HG03135 (cell line): ENCODE data around the gene MED25.

Experiments
- ATAC-seq: cut with Tn5 transposase; IDR thresholded peaks from one replicate; pipeline ENCODE4 v1.9.1; 2021; ENCODE audit warnings: mild to moderate bottlenecking, moderate library complexity; ENCODE audit not compliant: unreplicated experiment

The MED25 gene

GRCh38 chr19:49881672-49882394, 63.7 kb downstream of the MED25 start:
- ATAC-seq = no peak

- no peak for ATAC-seq
These were observed 64.6 kb downstream of the MED25 start for GRCh38 chr19:49882643-49883042.

GRCh38 chr19:49883094-49883493, 65.0 kb downstream of the MED25 start:
- ATAC-seq = no peak

- ATAC-seq = no peak
These were observed 66.0 kb downstream of the MED25 start for GRCh38 chr19:49884109-49884508.

- ATAC-seq = no peak
These were observed 66.7 kb downstream of the MED25 start for GRCh38 chr19:49884760-49885159.
